Tibial nerve (tissue), 4 donors: ENCODE results near the gene KIDINS220.

Experiments
- EP300 ChIP-seq, 2 donors: sonication (generic); formaldehyde crosslinking; IDR thresholded peaks; one replicate each; pipeline ENCODE4 v1.6.1; 2017; ENCODE audit warnings: antibody characterized with exemption in 2 of 2, mild to moderate bottlenecking in 1 of 2
- POLR2A ChIP-seq, 2 donors: fragments of 450-650 bp; IDR thresholded peaks; one replicate each; pipeline ENCODE4 v1.6.1; 2017; ENCODE audit warnings: antibody characterized with exemption in 2 of 2, mild to moderate bottlenecking in 2 of 2, moderate library complexity in 2 of 2
- TF ChIP-seq, protein P1 (sequence below), 5 experiments: fragments of 200-600 bp in 3 of 5; fragments of 450-650 bp in 2 of 5; sonication (generic) in 3 of 5; IDR thresholded peaks; one replicate each; pipeline ENCODE4 v1.5.1; 2016 to 2019; ENCODE audit warnings: antibody characterized with exemption in 5 of 5, mild to moderate bottlenecking in 3 of 5, moderate library complexity in 2 of 5

- TF ChIP-seq POLR2A (IDR thresholded peaks at IDR 0.05) (no peak), EP300 (IDR thresholded peaks at IDR 0.05) (no peak)
- TF ChIP-seq, protein P1, sequence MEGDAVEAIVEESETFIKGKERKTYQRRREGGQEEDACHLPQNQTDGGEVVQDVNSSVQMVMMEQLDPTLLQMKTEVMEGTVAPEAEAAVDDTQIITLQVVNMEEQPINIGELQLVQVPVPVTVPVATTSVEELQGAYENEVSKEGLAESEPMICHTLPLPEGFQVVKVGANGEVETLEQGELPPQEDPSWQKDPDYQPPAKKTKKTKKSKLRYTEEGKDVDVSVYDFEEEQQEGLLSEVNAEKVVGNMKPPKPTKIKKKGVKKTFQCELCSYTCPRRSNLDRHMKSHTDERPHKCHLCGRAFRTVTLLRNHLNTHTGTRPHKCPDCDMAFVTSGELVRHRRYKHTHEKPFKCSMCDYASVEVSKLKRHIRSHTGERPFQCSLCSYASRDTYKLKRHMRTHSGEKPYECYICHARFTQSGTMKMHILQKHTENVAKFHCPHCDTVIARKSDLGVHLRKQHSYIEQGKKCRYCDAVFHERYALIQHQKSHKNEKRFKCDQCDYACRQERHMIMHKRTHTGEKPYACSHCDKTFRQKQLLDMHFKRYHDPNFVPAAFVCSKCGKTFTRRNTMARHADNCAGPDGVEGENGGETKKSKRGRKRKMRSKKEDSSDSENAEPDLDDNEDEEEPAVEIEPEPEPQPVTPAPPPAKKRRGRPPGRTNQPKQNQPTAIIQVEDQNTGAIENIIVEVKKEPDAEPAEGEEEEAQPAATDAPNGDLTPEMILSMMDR (IDR thresholded peaks at IDR 0.05) = no peak
These were observed 107.5 kb downstream of the KIDINS220 start for GRCh38 chr2:8729939-8730338.
